Body of pancreas (tissue), 4 donors: ENCODE results near the gene SYT11.

Source experiments
- POLR2A ChIP-seq, 3 donors: fragments of 450-650 bp; IDR thresholded peaks; one replicate each; pipeline ENCODE4 v1.6.1; 2016; ENCODE audit warnings: antibody characterized with exemption in 3 of 3, mild to moderate bottlenecking in 2 of 3
- TF ChIP-seq, protein P1 (sequence below), 7 experiments: fragments of 450-650 bp in 4 of 7; fragments of 200-600 bp in 3 of 7; sonication (generic) in 3 of 7; IDR thresholded peaks; one replicate each; pipeline ENCODE4 v1.5.1; 2016 to 2019; ENCODE audit warnings: antibody characterized with exemption in 7 of 7

DNA sequence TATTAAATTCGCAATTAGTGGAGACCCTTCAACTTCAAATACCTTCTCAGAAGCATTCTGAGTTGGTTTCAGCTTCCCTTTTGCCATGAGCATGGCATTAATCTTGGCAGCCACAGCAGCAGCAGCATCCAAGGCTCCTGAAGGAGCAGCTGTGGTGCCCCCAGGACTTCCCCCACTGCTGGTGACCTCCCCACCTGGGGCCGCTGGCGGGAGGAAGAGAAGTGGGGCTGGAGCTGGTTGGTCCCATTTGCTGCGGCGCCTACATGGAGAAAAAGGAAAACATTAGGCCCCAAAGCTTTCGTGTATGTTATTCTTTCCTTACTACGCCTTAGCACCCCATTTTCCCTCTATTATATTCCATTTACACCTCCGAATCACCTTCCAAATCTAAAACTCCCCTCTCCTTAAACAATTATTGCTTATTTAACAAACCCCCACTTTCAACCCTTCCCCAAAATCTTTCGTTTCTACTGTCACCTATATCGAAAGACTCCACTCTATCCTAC is 74.3 kb downstream of the SYT11 start:
- TF ChIP-seq POLR2A (IDR thresholded peaks at IDR 0.05), result no peak
- TF ChIP-seq, protein P1, sequence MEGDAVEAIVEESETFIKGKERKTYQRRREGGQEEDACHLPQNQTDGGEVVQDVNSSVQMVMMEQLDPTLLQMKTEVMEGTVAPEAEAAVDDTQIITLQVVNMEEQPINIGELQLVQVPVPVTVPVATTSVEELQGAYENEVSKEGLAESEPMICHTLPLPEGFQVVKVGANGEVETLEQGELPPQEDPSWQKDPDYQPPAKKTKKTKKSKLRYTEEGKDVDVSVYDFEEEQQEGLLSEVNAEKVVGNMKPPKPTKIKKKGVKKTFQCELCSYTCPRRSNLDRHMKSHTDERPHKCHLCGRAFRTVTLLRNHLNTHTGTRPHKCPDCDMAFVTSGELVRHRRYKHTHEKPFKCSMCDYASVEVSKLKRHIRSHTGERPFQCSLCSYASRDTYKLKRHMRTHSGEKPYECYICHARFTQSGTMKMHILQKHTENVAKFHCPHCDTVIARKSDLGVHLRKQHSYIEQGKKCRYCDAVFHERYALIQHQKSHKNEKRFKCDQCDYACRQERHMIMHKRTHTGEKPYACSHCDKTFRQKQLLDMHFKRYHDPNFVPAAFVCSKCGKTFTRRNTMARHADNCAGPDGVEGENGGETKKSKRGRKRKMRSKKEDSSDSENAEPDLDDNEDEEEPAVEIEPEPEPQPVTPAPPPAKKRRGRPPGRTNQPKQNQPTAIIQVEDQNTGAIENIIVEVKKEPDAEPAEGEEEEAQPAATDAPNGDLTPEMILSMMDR (IDR thresholded peaks at IDR 0.05), result no peak
